Thymus (tissue), 11 donors: ENCODE data around the gene OR1J4. TPM values are rescaled to one million over a fixed set of nuclear protein-coding genes. Genes with fewer than 3 reads are reported as not detected.
"Not testable (repeated sequence)": the region's sequence is repeated elsewhere in the genome, so short reads cannot be mapped to it uniquely, and the experiment has no call there.

ENCODE experiments used
- DNase-seq, 9 donors: peaks; one replicate each; pipeline ENCODE4 v3.0.0-alpha.2; 2013; ENCODE audit warnings: low spot score in 9 of 9, low read depth in 6 of 9, missing footprints in 1 of 9
- H3K27ac ChIP-seq, 2 donors: one replicate each; pipeline ENCODE4 v1.5.1; 2013; ENCODE audit warnings: control low read depth in 1 of 2, low read depth in 1 of 2, low read length in 1 of 2, mild to moderate bottlenecking in 1 of 2, moderate library complexity in 1 of 2
- H3K27me3 ChIP-seq, 2 donors: one replicate each; pipeline ENCODE4 v1.5.1; 2013; ENCODE audit warnings: low read length in 1 of 2; ENCODE audit not compliant: control insufficient read depth in 2 of 2, insufficient read depth in 1 of 2
- H3K36me3 ChIP-seq, 2 donors: one replicate each; pipeline ENCODE4 v1.5.1; 2013; ENCODE audit warnings: low read length in 1 of 2, mild to moderate bottlenecking in 1 of 2, moderate library complexity in 1 of 2; ENCODE audit not compliant: control insufficient read depth in 2 of 2, insufficient read depth in 2 of 2
- H3K4me1 ChIP-seq, 2 donors: one replicate each; pipeline ENCODE4 v1.5.1; 2013; ENCODE audit warnings: low read length in 2 of 2; ENCODE audit not compliant: control insufficient read depth in 2 of 2, insufficient read depth in 2 of 2
- H3K4me3 ChIP-seq, 2 donors: one replicate each; pipeline ENCODE4 v1.5.1; 2013; ENCODE audit warnings: low read length in 2 of 2, control low read depth in 1 of 2, mild to moderate bottlenecking in 1 of 2
- H3K9me3 ChIP-seq, 2 donors: one replicate each; pipeline ENCODE4 v1.5.1; 2013; ENCODE audit warnings: low read length in 1 of 2, mild to moderate bottlenecking in 1 of 2; ENCODE audit not compliant: control insufficient read depth in 2 of 2, insufficient read depth in 1 of 2
- WGBS: extraction: QIAGEN DNeasy Blood & Tissue Kit; methylation state at CpG from one replicate; pipeline ENCODE4 v1.1.7; 2013; 5-methylcytosine and 5-hydroxymethylcytosine counted together
- polyA plus RNA-seq: library from polyadenylated mRNA; stranded (reverse); fragments of 200-250 nt; gene quantifications from one replicate; pipeline ENCODE4 v1.2.3, GENCODE V29; 2013
- total RNA-seq: library from RNA; stranded (reverse); fragments of 120-200 nt; gene quantifications from one replicate; pipeline ENCODE4 v1.2.4, GENCODE V29; 2013
- donor health status: healthy.

OR1J4 gene
- total and polyA plus RNA-seq, 2 donors = 0.07 TPM; not detected in 1

DNA sequence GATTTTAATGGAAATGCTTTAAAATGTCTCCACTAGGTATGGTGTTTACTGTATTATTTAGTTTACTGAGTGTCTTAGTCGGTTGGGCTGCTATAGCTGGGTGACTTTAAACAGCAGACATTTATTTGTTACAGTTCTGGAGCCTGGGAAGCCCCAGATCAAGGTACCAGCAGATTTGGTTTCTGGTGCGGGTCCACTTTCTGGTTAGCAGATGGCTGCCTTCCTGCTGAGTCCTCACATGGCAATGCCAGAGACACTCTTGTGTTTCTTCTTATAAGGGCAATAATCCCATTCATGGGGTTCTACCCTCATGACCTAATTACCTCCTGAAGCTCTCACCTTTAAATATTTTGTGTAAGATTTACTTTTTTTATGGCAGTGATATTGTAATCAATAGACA is 715 bp upstream of the OR1J4 start:
- H3K36me3 ChIP-seq = no peaks in the 10 kb centered on the region
- no peak for DNase-seq
- H3K4me3 ChIP-seq = no peak overlapping the region
- H3K9me3 ChIP-seq = no peaks in the 10 kb centered on the region
- no peaks in the 10 kb centered on the region for H3K4me1 ChIP-seq
- 66% methylated on average over 2 of the region's 2 CpGs for WGBS
- H3K27ac ChIP-seq = no peak overlapping the region
- no peaks in the 10 kb centered on the region for H3K27me3 ChIP-seq

DNA sequence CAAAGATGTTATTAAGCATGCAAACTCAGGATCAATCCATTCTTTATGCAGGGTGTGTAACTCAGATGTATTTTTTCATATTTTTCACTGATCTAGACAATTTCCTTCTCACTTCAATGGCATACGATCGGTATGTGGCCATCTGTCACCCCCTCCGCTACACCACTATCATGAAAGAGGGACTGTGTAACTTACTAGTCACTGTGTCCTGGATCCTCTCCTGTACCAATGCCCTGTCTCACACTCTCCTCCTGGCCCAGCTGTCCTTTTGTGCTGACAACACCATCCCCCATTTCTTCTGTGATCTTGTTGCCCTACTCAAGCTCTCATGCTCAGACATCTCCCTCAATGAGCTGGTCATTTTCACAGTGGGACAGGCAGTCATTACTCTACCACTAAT is 435 bp downstream of the OR1J4 start:
- Histone ChIP-seq H3K4me1 (no peaks in the 10 kb centered on the region), H3K9me3 (no peaks in the 10 kb centered on the region), H3K27ac (no peak overlapping the region), H3K4me3 (no peak overlapping the region), H3K27me3 (no peaks in the 10 kb centered on the region), H3K36me3 (no peaks in the 10 kb centered on the region)
- DNase-seq = no peak
- 97% methylated on average over 3 of the region's 3 CpGs for WGBS

DNA sequence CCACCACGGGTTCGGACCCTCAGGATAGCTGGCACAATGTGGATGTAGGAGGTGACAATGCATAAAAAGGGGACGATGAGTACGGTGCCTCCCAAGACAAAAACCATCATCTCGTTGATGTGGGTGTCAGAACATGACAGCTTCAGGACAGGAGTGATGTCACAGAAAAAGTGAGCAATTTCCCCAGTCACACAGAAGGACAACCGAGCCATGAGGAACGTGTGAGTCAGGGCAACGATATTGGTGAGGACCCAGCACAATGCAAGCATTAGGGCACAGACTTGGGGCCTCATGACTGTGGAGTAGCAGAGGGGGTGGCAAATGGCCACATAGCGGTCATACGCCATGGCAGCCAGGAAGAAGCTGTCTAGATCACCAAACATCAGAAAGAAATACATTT is 7.7 kb downstream of the OR1J4 start:
- Histone ChIP-seq H3K4me3 (no peak overlapping the region), H3K4me1 (no peaks in the 10 kb centered on the region), H3K9me3 (no peaks in the 10 kb centered on the region), H3K27me3 (no peaks in the 10 kb centered on the region), H3K36me3 (no peaks in the 10 kb centered on the region), H3K27ac (no peak overlapping the region)
- DNase-seq = no peak
- 92% methylated on average over 10 of the region's 10 CpGs for WGBS

DNA sequence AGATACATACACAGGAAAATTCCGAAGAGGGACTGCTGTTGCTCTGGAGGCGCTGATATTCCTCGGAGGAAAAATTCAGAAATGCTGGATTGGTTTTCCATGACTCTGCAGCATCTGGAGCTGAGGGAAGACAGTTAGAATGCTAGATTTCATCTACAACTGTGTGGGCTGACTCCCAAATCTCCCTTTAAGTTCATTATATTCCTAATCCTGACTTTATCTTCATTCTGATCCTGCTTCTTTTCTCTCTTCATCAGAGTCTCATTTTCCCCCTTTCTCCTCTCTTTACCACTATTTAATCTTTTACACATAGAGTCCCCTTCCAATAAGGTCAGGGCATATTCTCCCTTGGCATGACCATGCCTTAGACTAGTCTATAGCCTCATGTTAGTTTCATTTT is 8.3 kb downstream of the OR1J4 start, which contains the start of gene OR1N1:
Gene OR1N1 (minus strand): TSS at position 101 of the 400 bp plus-strand sequence. CDS start 0 bp downstream, at position 101.
- Histone ChIP-seq H3K4me1 (no peaks in the 10 kb centered on the region), H3K27me3 (no peaks in the 10 kb centered on the region), H3K9me3 (no peaks in the 10 kb centered on the region), H3K4me3 (no peak within 1 kb of the TSS), H3K27ac (no peak within 1 kb of the TSS), H3K36me3 (no peaks in the 10 kb centered on the region)
- no peak for DNase-seq
- 95% methylated on average over 3 of the region's 3 CpGs for WGBS

DNA sequence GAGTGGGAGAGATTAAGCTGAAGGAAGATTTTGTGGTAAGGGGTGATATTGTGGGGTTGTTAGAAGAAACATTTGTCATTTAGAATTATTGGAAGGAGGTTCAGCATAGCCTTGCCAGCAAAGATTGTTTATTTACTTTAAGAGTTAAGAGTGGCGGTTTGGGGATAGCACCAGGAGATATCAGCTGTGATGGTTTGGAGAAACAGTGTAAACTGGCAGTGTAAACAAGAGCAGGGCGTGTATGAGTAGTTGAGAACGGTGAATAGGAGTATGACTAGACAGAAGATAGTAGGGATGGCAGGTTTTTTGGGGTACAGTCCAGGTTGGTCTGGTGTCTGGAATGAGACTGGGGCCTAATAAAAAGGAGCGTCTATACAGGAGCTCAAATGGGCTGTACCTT is 12.2 kb downstream of the OR1J4 start:
- H3K27ac ChIP-seq, H3K27me3 ChIP-seq, H3K9me3 ChIP-seq, DNase-seq, H3K4me1 ChIP-seq, H3K4me3 ChIP-seq, H3K36me3 ChIP-seq: not testable (repeated sequence)
- 87% methylated on average over 4 of the region's 4 CpGs for WGBS

GRCh38 chr9:122536134-122536533 is 17.2 kb downstream of the OR1J4 start:
- H3K27ac ChIP-seq = no peak overlapping the region
- no peaks in the 10 kb centered on the region for H3K27me3 ChIP-seq
- no peak for DNase-seq
- no peaks in the 10 kb centered on the region for H3K4me1 ChIP-seq
- WGBS = 96% methylated on average over 1 of the region's 1 CpG
- no peaks in the 10 kb centered on the region for H3K36me3 ChIP-seq
- no peak overlapping the region for H3K4me3 ChIP-seq
- no peaks in the 10 kb centered on the region for H3K9me3 ChIP-seq

DNA sequence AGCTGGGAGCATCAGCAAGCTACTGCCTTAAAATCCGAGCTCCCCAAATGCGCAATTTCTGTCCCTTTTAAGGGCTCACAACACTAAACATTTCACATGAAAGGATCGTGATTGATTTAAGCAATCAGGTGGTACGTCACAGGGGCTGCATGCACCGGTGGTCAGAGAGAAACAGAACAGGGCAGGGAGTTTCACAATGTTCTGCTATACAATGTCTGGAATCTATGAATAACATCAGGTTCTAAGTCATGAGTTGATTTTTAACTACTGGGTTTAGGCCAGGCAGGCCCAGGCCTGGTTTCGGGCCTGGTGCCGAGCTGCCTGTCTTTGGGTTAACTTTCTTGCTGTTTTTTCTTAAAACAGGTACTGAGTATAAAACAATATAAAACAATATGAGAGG is 18.1 kb downstream of the OR1J4 start:
- not testable (repeated sequence) for H3K4me3 ChIP-seq, H3K27ac ChIP-seq, H3K9me3 ChIP-seq, H3K4me1 ChIP-seq, DNase-seq, H3K27me3 ChIP-seq, H3K36me3 ChIP-seq
- 89% methylated on average over 7 of the region's 7 CpGs for WGBS

DNA sequence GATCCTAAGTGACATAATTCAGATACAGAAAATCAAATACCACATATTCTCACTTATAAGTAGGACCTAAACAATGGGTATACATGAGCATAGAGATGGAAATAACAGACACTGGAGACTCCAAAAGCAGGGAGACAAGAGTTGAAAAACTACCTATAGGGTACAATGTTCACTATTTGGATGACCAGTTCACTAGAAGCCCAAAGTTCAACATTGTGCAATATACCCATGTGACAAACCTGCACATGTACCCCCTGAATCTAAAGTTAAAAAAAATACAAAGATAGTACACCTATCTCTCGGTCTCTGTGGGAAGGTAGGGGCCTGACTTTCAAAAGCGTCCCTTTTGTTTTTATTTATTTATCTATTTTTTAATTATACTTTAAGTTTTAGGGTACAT is 19.8 kb downstream of the OR1J4 start:
- H3K36me3 ChIP-seq = no peaks in the 10 kb centered on the region
- H3K9me3 ChIP-seq = no peaks in the 10 kb centered on the region
- H3K27ac ChIP-seq = no peak overlapping the region
- H3K4me1 ChIP-seq = no peaks in the 10 kb centered on the region
- DNase-seq = no peak
- WGBS = 84% methylated on average over 2 of the region's 2 CpGs
- H3K27me3 ChIP-seq = no peaks in the 10 kb centered on the region
- H3K4me3 ChIP-seq = no peak overlapping the region

DNA sequence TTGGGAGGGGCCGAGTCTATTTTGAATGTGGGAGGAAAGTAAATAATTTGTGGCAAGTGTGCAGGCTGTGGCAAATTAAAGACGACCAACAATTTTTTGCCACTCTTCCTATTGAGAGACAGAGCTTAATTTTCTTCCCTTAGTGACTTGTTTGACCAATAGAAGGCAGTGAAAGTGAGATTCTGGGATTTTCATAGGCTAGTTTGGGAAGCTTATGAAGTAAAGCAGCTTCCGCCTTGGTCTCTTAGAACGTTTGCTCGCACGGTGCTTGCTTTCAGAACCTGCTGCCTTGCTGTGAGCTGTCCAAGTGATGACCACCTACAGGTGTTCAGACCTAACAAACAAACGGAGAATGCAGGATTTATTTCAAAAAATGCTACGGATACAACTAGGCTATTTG is 27.3 kb downstream of the OR1J4 start:
- 77% methylated on average over 8 of the region's 8 CpGs for WGBS
- Histone ChIP-seq H3K4me1 (no peaks in the 10 kb centered on the region), H3K4me3 (no peak overlapping the region), H3K36me3 (no peaks in the 10 kb centered on the region), H3K27ac (no peak overlapping the region), H3K27me3 (no peaks in the 10 kb centered on the region), H3K9me3 (no peaks in the 10 kb centered on the region)
- DNase-seq = no peak

GRCh38 chr9:122551371-122551770 is 32.4 kb downstream of the OR1J4 start:
- no peak for DNase-seq
- H3K36me3 ChIP-seq = no peaks in the 10 kb centered on the region
- H3K4me1 ChIP-seq = no peaks in the 10 kb centered on the region
- H3K9me3 ChIP-seq = no peaks in the 10 kb centered on the region
- 85% methylated on average over 5 of the region's 5 CpGs for WGBS
- H3K4me3 ChIP-seq = no peak overlapping the region
- H3K27me3 ChIP-seq = peaks cover 0 to 7% of the 10 kb centered on the region in 2 donors
- H3K27ac ChIP-seq = no peak overlapping the region
